Stimulated activated naive B cell treated with anti-CD40 and anti-IgM and Interleukin-4, amounts not matched to agents 10 μg/mL and 1 μg/mL and 100 μg/mL, for 72 hours (primary cell): Measurements from ENCODE around the gene CDH13.

Source experiments
- ATAC-seq, 2 donors: fragments of 150-1000 bp; cut with Tn5 transposase; replicated peaks; 2 replicates each; pipeline ENCODE4 v1.10.0; 2021; ENCODE audit warnings: moderate library complexity in 1 of 2
- DNase-seq: peaks from one replicate; pipeline ENCODE4 v3.0.0; 2021
- H3K27ac Mint-ChIP-seq: one replicate; pipeline ENCODE4 v1.8.0; 2022; ENCODE audit warnings: mild to moderate bottlenecking, mixed read lengths
- H3K27me3 Mint-ChIP-seq, 2 donors: one replicate each; pipeline ENCODE4 v1.8.0; 2022; ENCODE audit warnings: mixed read lengths in 2 of 2
- H3K36me3 Mint-ChIP-seq, 2 donors: one replicate each; pipeline ENCODE4 v1.8.0; 2022; ENCODE audit warnings: mixed read lengths in 2 of 2, mild to moderate bottlenecking in 1 of 2
- H3K4me1 Mint-ChIP-seq, 2 donors: one replicate each; pipeline ENCODE4 v1.8.0; 2022; ENCODE audit warnings: mixed read lengths in 2 of 2, mild to moderate bottlenecking in 1 of 2
- H3K4me3 Mint-ChIP-seq, 2 donors: one replicate each; pipeline ENCODE4 v1.8.0; 2022; ENCODE audit warnings: mild to moderate bottlenecking in 2 of 2, mixed read lengths in 2 of 2, moderate library complexity in 1 of 2
- H3K9me3 Mint-ChIP-seq, 2 donors: one replicate each; pipeline ENCODE4 v1.8.0; 2022; ENCODE audit warnings: mixed read lengths in 2 of 2, mild to moderate bottlenecking in 1 of 2

Gene CDH13

DNA sequence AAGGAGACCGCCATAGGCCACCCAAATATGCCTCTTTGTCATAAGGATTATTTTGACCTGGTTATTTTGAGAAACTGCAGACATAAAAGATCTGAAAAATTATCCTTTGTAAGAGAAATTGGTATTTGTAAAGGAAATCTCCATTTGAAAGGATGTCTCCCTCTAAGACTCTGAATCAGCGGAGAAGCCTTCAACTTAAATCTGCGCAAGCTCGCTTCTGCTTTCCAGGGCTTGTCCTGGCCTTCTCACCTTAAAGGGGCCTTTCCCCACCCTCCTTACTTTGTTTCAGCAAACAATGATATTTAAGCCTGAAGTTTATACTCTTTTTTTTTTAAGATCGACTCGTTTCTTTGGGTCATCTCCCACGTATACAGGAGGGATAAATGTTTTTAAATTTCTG lies 1215.5 kb downstream of the CDH13 start:
- DNase-seq (no peak), ATAC-seq (no peak)
- Mint-ChIP-seq H3K36me3 (no peaks in the 10 kb centered on the region), H3K4me3 (peak overlapping the region in 1 of 2 donors; percentile 45), H3K4me1 (peaks cover 20 to 41% of the 10 kb centered on the region in 2 donors), H3K27ac (no peak overlapping the region), H3K9me3 (peaks cover 0 to 2% of the 10 kb centered on the region in 2 donors), H3K27me3 (peaks cover 6 to 10% of the 10 kb centered on the region in 2 donors)

DNA sequence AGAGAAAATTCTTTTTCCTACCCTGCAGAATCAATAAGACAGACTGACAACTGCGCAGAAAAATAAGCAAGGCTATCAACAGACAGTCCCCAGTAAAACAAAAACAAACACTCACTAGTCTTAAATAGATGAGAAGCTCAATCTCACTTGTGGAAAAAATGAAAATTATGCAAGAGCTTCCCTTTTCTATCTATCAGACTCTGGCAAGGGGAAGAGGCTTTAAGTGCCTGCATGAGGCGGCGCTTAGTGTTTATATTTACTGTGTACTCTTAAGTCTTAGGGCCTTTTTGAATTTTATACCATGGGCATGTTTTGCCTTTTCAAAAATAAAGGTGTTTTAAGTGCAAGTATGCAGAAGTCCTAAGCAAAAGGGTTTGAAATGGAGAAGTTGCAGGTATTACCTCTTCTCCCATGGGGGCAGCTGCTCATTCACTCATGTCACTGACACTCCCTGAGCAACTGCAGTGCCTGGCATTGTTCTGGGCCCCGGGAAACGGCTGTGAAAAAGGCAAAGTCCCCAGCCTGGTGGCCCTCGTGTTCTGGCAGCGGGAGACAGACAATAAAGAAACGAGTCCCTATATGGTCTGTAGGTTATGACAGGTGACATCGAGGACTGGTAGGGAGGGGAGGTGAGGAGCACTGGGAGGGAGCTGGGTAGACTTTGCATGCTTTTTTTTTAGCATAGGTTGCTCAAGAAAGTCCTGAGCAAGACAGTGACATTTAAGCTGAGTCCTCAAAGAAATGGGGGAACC lies 1216.2 kb downstream of the CDH13 start:
- peak overlapping the region; percentile 68 for H3K27ac Mint-ChIP-seq
- H3K4me3 Mint-ChIP-seq = peak overlapping the region; percentile 45 to 49
- peaks cover 20 to 45% of the 10 kb centered on the region in 2 donors for H3K4me1 Mint-ChIP-seq
- H3K27me3 Mint-ChIP-seq = peaks cover 4% of the 10 kb centered on the region in 2 donors
- H3K9me3 Mint-ChIP-seq = peaks cover 0 to 2% of the 10 kb centered on the region in 2 donors
- H3K36me3 Mint-ChIP-seq = no peaks in the 10 kb centered on the region
- ATAC-seq (peak; percentile 86 to 91), DNase-seq (peak; percentile 31)

DNA sequence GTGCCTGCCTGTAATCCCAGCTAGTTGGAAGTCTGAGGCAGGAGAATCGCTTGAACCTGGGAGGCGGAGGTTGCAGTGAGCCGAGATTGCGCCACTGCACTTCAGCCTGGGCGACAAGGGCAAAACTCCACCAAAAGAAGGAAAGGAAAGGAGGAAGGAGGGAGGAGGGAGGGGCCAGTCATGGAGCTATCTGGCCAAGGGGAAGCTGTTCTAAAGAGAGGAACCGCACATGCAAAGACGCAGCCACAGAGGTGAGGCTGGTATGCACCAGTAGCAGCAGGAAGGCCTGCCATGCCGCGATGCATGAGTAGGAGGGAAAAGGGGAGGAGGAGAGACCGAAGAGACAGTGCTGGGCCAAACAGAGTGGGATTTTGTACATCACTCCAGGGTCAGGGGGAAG lies 1216.9 kb downstream of the CDH13 start:
- H3K9me3 Mint-ChIP-seq = peaks cover 0 to 2% of the 10 kb centered on the region in 2 donors
- no peaks in the 10 kb centered on the region for H3K27me3 Mint-ChIP-seq
- DNase-seq (no peak), ATAC-seq (peak; percentile 55 to 60)
- H3K4me3 Mint-ChIP-seq = peak overlapping the region; percentile 45 to 54
- H3K36me3 Mint-ChIP-seq = no peaks in the 10 kb centered on the region
- H3K27ac Mint-ChIP-seq = peak overlapping the region; percentile 57
- peaks cover 20 to 45% of the 10 kb centered on the region in 2 donors for H3K4me1 Mint-ChIP-seq

DNA sequence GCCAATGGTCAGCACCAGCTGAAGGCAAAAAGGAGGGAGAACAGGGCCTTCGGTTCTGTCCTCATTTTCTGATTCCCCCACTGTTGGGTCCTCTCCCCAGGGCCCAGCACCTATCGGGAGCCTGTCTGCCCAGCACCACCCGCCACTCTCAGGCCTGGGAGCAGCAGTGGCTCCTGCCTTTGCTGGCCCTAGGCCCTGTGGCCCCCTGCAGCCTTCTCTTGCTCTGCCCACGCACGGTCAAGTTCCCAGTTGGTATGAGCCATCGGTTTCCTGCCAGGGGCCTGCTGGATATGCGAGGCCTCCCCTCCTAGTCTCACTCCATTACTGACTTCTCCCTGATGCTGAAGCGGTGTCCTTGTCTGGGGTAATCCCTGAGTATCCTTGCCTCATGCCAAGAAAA lies 1218.5 kb downstream of the CDH13 start:
- H3K4me3 Mint-ChIP-seq = no peak overlapping the region
- DNase-seq (no peak), ATAC-seq (no peak)
- peaks cover 20 to 45% of the 10 kb centered on the region in 2 donors for H3K4me1 Mint-ChIP-seq
- no peaks in the 10 kb centered on the region for H3K36me3 Mint-ChIP-seq
- H3K9me3 Mint-ChIP-seq = peaks cover 0 to 2% of the 10 kb centered on the region in 2 donors
- no peak overlapping the region for H3K27ac Mint-ChIP-seq
- H3K27me3 Mint-ChIP-seq = no peaks in the 10 kb centered on the region

- Mint-ChIP-seq H3K27me3 (peaks cover under 1 to 13% of the 10 kb centered on the region in 2 donors), H3K4me3 (no peak overlapping the region), H3K9me3 (peaks cover 0 to 2% of the 10 kb centered on the region in 2 donors), H3K4me1 (peaks cover 15 to 35% of the 10 kb centered on the region in 2 donors), H3K36me3 (no peaks in the 10 kb centered on the region), H3K27ac (no peak overlapping the region)
- ATAC-seq = peak in 1 of 2 donors; percentile 27
- no peak for DNase-seq
Measured at GRCh38 chr16:83847371-83848225, 1220.8 kb downstream of the CDH13 start.

DNA sequence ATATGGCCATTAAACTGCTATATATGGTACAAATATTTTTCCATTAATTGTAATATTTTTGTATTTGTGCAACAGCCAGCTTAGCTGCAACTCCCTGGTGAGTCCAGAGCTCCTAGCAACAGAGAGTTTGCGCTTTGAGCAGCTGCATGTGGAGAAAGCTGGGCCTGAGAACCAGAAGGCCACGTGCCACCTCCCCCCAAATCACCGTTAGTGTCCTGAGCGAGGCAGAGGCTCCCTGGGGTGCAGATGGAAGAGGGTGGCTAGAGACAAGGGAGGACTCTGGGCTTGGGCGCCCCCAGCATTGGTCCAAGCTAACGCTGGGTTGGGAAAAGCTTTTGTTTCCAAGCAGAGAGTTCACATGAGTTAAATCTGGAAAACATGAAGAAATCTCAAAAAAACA lies 1222.7 kb downstream of the CDH13 start:
- peaks cover 11 to 21% of the 10 kb centered on the region in 2 donors for H3K27me3 Mint-ChIP-seq
- peaks cover 0 to 2% of the 10 kb centered on the region in 2 donors for H3K9me3 Mint-ChIP-seq
- peaks cover 3 to 17% of the 10 kb centered on the region in 2 donors for H3K4me1 Mint-ChIP-seq
- DNase-seq (no peak), ATAC-seq (no peak)
- no peak overlapping the region for H3K27ac Mint-ChIP-seq
- no peaks in the 10 kb centered on the region for H3K36me3 Mint-ChIP-seq
- H3K4me3 Mint-ChIP-seq = no peak overlapping the region
